HEK293T (cell line): Measurements from ENCODE around the gene TBC1D16.

ENCODE experiments used
- ARNT ChIP-seq: fragments of 450-650 bp; IDR thresholded peaks from 2 replicates; pipeline ENCODE4 v1.6.1; 2017; ENCODE audit warnings: mild to moderate bottlenecking
- CTBP1 ChIP-seq: fragments of 450-650 bp; IDR thresholded peaks from 2 replicates; pipeline ENCODE4 v1.6.1; 2016; ENCODE audit warnings: borderline replicate concordance
- NFRKB ChIP-seq: fragments of 450-650 bp; IDR thresholded peaks from 2 replicates; pipeline ENCODE4 v1.6.1; 2016; ENCODE audit warnings: mild to moderate bottlenecking, moderate library complexity

- TF ChIP-seq CTBP1 (no peak), NFRKB (no peak), ARNT (no peak)
Observed at GRCh38 chr17:80007939-80008338, 27.7 kb downstream of the TBC1D16 start.
